Urothelium cell line (cell line): ENCODE data around the gene KATNB1.
"Not testable (repeated sequence)": the region's sequence is repeated elsewhere in the genome, so short reads cannot be mapped to it uniquely, and the experiment has no call there.

Experiments
- DNase-seq: peaks from one replicate; pipeline ENCODE4 v3.0.0; 2011; ENCODE audit warnings: low spot score, mixed read lengths
- FAIRE-seq: peaks from 2 replicates; lab custom pipeline; 2011; peaks lifted over from hg19 to GRCh38; lab: Jason Lieb, UNC

KATNB1 gene

GRCh38 chr16:57724531-57724930 is 11.0 kb upstream of the KATNB1 start:
- FAIRE-seq: no peak
- DNase-seq: no peak

- DNase-seq (no peak), FAIRE-seq (no peak)
These were observed 10.4 kb upstream of the KATNB1 start for GRCh38 chr16:57725151-57725550.

- no peak for DNase-seq
- no peak for FAIRE-seq
These were observed 10.0 kb upstream of the KATNB1 start for GRCh38 chr16:57725554-57725953.

- FAIRE-seq: no peak
- no peak for DNase-seq
These were observed 9.6 kb upstream of the KATNB1 start for GRCh38 chr16:57725976-57726375.

- DNase-seq: no peak
- no peak for FAIRE-seq
These were observed 9.1 kb upstream of the KATNB1 start for GRCh38 chr16:57726433-57726947.

GRCh38 chr16:57727610-57728009 is 8.0 kb upstream of the KATNB1 start:
- DNase-seq: no peak
- FAIRE-seq: no peak

- DNase-seq (no peak), FAIRE-seq (no peak)
These were observed 7.0 kb upstream of the KATNB1 start for GRCh38 chr16:57728336-57729181.

GRCh38 chr16:57729182-57729484 is 6.4 kb upstream of the KATNB1 start:
- FAIRE-seq: no peak
- no peak for DNase-seq

- FAIRE-seq: peak; percentile 96
- not testable (repeated sequence) for DNase-seq
These were observed 5.7 kb upstream of the KATNB1 start for GRCh38 chr16:57729852-57730251.

GRCh38 chr16:57730771-57731730 is 4.5 kb upstream of the KATNB1 start:
- no peak for FAIRE-seq
- no peak for DNase-seq

GRCh38 chr16:57732037-57732436 is 3.5 kb upstream of the KATNB1 start:
- FAIRE-seq (no peak), DNase-seq (no peak)

- DNase-seq (no peak), FAIRE-seq (no peak)
These were observed 2.9 kb upstream of the KATNB1 start for GRCh38 chr16:57732714-57733113.

- FAIRE-seq (no peak), DNase-seq (no peak)
These were observed 1.2 kb upstream of the KATNB1 start for GRCh38 chr16:57734308-57734924.

GRCh38 chr16:57734925-57735754 is 430 bp upstream of the KATNB1 start:
- DNase-seq: peak; percentile 99
- FAIRE-seq: no peak

- DNase-seq: peak; percentile 59
- FAIRE-seq: peak; percentile 35
These were observed 1.1 kb downstream of the KATNB1 start for GRCh38 chr16:57736419-57737351.

- DNase-seq (no peak), FAIRE-seq (no peak)
These were observed 3.3 kb downstream of the KATNB1 start for GRCh38 chr16:57738844-57739243.

GRCh38 chr16:57739756-57740422 is 4.3 kb downstream of the KATNB1 start:
- DNase-seq: no peak
- no peak for FAIRE-seq

- DNase-seq (no peak), FAIRE-seq (no peak)
These were observed 5.0 kb downstream of the KATNB1 start for GRCh38 chr16:57740423-57741071.
